Measurements from ENCODE around the gene RNU7-1.

The RNU7-1 gene

GRCh38 chr12:6963016-6963731 lies 19.6 kb downstream of the RNU7-1 start:
- DNase-seq (ENCODE audit: low read depth in 1 of 2, low spot score in 1 of 2), result no peak

- DNase-seq (ENCODE audit: low read depth in 1 of 2, low spot score in 1 of 2), result no peak
Measured at GRCh38 chr12:6963791-6964413, 20.3 kb downstream of the RNU7-1 start.

- DNase-seq (ENCODE audit: low read depth in 1 of 2, low spot score in 1 of 2), result no peak
Measured at GRCh38 chr12:6964605-6965025, 21.0 kb downstream of the RNU7-1 start.

- peak; percentile 79 to 86 for DNase-seq (ENCODE audit: low read depth in 1 of 2, low spot score in 1 of 2)
Measured at GRCh38 chr12:6965026-6965661, 21.5 kb downstream of the RNU7-1 start.

- no peak for DNase-seq (ENCODE audit: low read depth in 1 of 2, low spot score in 1 of 2)
Measured at GRCh38 chr12:6965714-6966113, 22.1 kb downstream of the RNU7-1 start.

- DNase-seq (ENCODE audit: low read depth in 1 of 2, low spot score in 1 of 2), result no peak
Measured at GRCh38 chr12:6966351-6966750, 22.7 kb downstream of the RNU7-1 start.

GRCh38 chr12:6967651-6968100 lies 24.1 kb downstream of the RNU7-1 start:
- DNase-seq (ENCODE audit: low read depth in 1 of 2, low spot score in 1 of 2), result no peak

GRCh38 chr12:6968426-6968825 lies 24.8 kb downstream of the RNU7-1 start:
- no peak for DNase-seq (ENCODE audit: low read depth in 1 of 2, low spot score in 1 of 2)

- DNase-seq (ENCODE audit: low read depth in 1 of 2, low spot score in 1 of 2), result peak in 1 of 2 donors; percentile 11
Measured at GRCh38 chr12:6970096-6970527, 26.5 kb downstream of the RNU7-1 start.

GRCh38 chr12:6974180-6974579 lies 30.6 kb downstream of the RNU7-1 start:
- no peak for DNase-seq (ENCODE audit: low read depth in 1 of 2, low spot score in 1 of 2)

- no peak for DNase-seq (ENCODE audit: low read depth in 1 of 2, low spot score in 1 of 2)
Measured at GRCh38 chr12:6975297-6976032, 31.8 kb downstream of the RNU7-1 start.

GRCh38 chr12:6977653-6978052 lies 34.0 kb downstream of the RNU7-1 start:
- DNase-seq (ENCODE audit: low read depth in 1 of 2, low spot score in 1 of 2), result no peak

- no peak for DNase-seq (ENCODE audit: low read depth in 1 of 2, low spot score in 1 of 2)
Measured at GRCh38 chr12:6978188-6978587, 34.6 kb downstream of the RNU7-1 start.

GRCh38 chr12:6978611-6979011 lies 35.0 kb downstream of the RNU7-1 start:
- DNase-seq (ENCODE audit: low read depth in 1 of 2, low spot score in 1 of 2), result no peak

GRCh38 chr12:6979021-6979420 lies 35.4 kb downstream of the RNU7-1 start:
- DNase-seq (ENCODE audit: low read depth in 1 of 2, low spot score in 1 of 2), result no peak

GRCh38 chr12:6979453-6979852 lies 35.8 kb downstream of the RNU7-1 start:
- no peak for DNase-seq (ENCODE audit: low read depth in 1 of 2, low spot score in 1 of 2)

- no peak for DNase-seq (ENCODE audit: low read depth in 1 of 2, low spot score in 1 of 2)
Measured at GRCh38 chr12:6980075-6980474, 36.5 kb downstream of the RNU7-1 start.

GRCh38 chr12:6980740-6981139 lies 37.1 kb downstream of the RNU7-1 start:
- no peak for DNase-seq (ENCODE audit: low read depth in 1 of 2, low spot score in 1 of 2)

- no peak for DNase-seq (ENCODE audit: low read depth in 1 of 2, low spot score in 1 of 2)
Measured at GRCh38 chr12:6981152-6982052, 37.8 kb downstream of the RNU7-1 start.

GRCh38 chr12:6982532-6982931 lies 38.9 kb downstream of the RNU7-1 start:
- DNase-seq (ENCODE audit: low read depth in 1 of 2, low spot score in 1 of 2), result no peak
